ENCODE data around the gene ATG4B.
"Not testable (repeated sequence)": the region's sequence is repeated elsewhere in the genome, so short reads cannot be mapped to it uniquely, and the experiment has no call there.

Gene ATG4B

DNA sequence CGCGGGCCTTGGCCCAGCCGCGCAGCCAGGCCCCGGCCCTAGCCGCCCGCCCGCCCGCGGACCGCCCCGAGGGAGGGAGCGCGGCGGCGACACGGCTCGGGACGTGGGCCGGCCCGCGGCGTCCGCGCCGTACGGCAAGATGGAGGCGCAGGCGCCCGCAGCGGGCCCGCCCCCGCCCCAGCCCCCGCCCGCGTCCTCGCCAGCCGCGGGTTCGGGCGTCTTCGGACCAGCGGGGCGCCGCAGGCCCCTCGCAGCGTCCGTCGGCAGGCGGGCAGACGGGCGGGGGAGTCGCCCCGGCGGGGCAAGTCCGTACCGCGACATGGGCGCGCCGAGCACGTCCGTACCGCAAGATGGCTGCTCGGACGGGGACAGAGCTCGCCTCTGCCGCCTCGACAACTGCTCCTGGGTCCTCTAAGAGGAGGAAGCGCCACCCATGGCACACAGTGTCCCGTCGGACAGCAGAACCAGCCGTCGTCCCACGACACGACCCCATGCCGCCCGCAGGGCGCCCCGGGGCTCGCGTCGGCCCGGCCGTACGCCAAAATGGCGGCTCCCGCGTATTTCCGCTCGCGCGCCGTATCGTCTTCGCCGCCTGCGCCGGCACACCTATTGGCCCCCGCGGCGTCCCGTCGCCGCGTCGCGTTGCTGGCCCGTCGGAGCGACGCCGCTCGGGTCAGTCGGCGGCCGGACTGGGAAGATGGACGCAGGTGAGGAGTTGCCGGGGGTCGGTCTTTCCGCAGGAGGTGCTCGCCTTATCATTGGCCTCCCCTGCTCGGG is at the start of gene ATG4B, which contains the start of gene THAP4:
Gene ATG4B, plus strand, starts transcription at position 676 of the 777 bp plus-strand sequence. Its CDS starts 22 bp downstream, at position 698.
Gene THAP4, minus strand, starts transcription at position 141 of the 777 bp plus-strand sequence. CDS start 141 bp downstream, outside the sequence.
- DNase-seq, result peak; percentile 79

- not testable (repeated sequence) for DNase-seq
These were observed 47.6 kb upstream of the ATG4B start for GRCh38 chr2:241589863-241590262.

GRCh38 chr2:241590496-241591455 is 46.7 kb upstream of the ATG4B start:
- DNase-seq, result not testable (repeated sequence)

DNA sequence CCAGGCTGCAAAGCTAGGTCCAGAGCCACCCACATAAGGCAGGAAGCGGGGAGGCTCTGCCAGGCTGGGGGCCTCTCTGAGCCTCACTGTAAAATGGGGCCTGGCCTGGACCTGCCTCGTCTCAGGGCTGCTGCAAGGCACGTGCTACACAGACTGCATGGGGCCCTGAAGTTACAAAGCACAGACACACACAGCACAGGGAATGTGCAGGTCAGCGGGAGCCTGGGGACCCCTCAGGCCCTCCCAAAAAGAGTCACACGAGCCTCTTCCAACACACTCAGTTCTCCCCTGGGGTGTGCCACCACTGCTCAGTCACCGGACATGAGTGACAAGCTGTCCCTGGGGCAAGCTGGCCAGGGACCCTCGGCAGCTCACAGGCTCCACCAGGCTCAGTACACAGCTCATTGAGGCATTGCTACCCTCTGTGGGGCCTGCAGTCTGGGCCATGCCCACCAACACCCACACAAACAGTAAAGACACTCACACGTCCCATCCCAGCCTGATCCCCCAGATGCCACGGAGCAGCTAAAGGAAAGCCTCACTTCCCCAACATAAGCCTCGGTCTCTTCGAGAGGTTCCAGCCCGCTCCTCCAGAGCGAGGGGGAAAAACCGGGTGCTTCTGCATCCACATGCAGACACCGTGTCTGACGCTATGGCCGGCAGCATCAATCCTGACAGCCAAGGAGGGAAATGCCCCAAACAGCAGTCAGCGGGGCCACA is 45.2 kb upstream of the ATG4B start:
- DNase-seq, result no peak

GRCh38 chr2:241593271-241593670 is 44.2 kb upstream of the ATG4B start:
- DNase-seq, result no peak

- no peak for DNase-seq
These were observed 41.8 kb upstream of the ATG4B start for GRCh38 chr2:241595600-241596140.

GRCh38 chr2:241597561-241597960 is 39.9 kb upstream of the ATG4B start:
- no peak for DNase-seq

GRCh38 chr2:241598061-241598460 is 39.4 kb upstream of the ATG4B start:
- no peak for DNase-seq

GRCh38 chr2:241598487-241598886 is 39.0 kb upstream of the ATG4B start:
- peak; percentile 21 for DNase-seq

DNA sequence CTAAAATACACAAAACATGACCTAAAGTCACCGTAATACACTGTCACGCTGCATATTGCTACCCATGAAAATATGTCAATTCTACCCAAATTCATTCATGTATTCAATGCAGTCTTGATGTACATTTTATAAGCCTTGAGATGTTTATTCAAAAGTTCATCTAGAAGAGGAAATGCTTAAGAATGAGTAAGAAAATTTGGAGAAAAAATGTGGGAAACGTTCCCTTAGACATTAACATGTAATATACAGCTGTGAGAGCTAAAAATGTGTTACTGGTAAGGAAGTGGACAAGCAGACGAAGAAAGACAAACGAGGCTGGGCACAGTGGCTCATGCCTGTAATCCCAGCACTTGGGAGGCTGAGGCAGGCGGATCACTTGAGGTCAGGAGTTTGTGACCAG is 37.9 kb upstream of the ATG4B start:
- no peak for DNase-seq

GRCh38 chr2:241601841-241602240 is 35.7 kb upstream of the ATG4B start:
- DNase-seq, result no peak

GRCh38 chr2:241602720-241603119 is 34.8 kb upstream of the ATG4B start:
- DNase-seq, result no peak

- no peak for DNase-seq
These were observed 33.8 kb upstream of the ATG4B start for GRCh38 chr2:241603686-241604085.

DNA sequence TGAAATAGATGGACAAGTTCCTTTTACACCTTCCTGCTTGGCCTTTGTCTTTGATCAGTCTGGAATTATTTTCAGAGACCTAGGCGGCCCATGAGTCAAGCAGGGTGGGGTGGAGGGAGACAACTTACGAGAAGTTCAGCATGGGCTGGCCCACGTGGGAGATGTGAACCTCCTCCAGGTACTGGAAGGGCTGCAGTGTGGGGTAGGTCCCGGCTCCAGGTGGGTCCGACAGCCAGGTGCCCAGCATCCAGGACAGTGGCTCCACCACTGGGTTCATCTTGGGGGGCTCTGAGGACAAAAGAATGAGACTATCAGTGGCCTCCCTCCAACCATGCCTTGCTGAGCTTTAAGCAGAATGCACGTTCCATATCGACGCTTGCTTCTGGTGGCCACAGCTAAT is 31.3 kb upstream of the ATG4B start:
- no peak for DNase-seq

GRCh38 chr2:241607162-241607885 is 30.2 kb upstream of the ATG4B start:
- DNase-seq, result no peak

DNA sequence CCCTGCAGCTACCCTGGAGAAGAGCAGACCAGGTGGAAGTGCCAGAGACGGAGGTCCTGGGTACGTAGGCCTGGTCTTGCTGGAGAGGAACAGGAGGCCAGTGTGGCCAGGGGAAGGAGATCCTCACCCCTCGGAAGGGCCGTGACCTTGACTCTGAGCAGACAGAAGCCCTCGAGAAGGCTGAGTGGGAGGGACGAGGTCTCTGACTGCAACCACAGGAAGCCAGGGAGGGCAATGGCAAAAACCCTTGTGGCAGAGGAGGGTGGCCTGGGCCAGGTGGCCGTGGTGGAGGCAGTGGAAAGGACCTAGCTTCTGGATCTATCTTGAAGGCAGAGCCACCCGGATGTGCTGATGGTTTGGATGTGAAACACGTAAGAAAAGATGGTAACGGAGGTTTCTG is 28.6 kb upstream of the ATG4B start:
- no peak for DNase-seq

DNA sequence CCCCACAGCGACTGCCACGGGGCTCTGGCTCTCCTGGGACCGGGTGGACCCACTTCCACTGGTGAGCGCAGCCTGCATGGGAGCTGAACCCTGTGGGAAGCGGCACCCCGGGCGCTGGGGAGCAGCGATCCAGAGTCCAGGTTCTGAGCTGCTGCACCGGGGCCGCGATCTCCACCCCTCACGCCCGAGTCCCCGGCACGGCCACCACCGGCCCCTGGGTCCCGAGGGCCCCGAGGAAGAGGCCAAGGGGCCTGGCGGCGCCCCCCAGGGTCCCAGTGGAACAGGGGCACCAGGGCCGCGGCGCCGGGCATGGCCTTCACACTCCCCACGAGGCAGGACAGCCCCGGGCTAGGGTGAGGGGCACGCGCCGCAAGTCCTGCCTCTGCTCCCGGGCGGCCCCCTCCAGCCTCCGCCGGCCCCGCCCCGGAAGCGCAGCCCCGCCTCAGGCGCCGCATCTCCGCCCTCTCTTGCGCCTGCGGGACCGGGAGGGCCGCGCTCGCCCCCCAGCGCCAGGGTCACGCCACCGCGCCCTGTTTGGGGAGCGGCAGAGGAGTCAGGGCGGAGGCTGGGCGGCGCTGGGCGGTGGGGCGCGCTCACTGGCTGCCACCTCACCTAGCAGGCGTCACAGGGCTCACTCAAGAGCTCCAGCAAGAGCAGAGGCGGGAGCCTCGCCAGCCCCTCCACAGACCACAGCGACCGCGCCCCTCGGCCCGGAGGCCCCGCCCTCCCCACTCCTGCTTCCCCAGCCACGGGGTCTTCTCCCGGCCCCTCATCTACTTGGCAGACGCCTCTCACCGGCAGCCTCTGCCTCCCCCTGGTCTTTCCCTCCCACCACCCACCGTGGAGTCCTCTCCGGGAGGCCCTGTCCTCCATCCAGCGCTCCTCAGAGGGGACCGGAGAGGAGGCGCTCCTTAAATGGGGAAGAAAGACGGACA is 27.4 kb upstream of the ATG4B start:
- DNase-seq, result peak; percentile 93

DNA sequence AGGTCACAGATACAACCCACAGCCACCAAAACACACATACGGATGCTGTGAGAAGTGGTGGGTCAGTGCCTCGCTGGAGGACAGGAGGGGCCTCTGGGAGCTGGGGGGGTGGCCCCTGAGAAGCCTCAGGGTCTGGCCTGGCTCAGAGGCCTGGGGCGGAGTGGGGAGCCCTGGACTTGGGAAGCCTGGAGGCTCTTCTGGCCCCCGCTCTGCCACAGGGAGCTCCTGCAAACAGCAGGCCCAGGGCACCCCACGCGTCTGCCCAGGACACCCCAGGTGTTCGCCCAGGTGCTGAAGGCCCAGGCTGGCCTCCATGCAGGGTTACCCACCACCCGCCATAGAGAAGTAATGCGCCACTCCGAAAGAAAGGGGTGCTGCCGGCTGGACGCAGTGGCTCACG is 26.4 kb upstream of the ATG4B start:
- DNase-seq, result no peak

DNA sequence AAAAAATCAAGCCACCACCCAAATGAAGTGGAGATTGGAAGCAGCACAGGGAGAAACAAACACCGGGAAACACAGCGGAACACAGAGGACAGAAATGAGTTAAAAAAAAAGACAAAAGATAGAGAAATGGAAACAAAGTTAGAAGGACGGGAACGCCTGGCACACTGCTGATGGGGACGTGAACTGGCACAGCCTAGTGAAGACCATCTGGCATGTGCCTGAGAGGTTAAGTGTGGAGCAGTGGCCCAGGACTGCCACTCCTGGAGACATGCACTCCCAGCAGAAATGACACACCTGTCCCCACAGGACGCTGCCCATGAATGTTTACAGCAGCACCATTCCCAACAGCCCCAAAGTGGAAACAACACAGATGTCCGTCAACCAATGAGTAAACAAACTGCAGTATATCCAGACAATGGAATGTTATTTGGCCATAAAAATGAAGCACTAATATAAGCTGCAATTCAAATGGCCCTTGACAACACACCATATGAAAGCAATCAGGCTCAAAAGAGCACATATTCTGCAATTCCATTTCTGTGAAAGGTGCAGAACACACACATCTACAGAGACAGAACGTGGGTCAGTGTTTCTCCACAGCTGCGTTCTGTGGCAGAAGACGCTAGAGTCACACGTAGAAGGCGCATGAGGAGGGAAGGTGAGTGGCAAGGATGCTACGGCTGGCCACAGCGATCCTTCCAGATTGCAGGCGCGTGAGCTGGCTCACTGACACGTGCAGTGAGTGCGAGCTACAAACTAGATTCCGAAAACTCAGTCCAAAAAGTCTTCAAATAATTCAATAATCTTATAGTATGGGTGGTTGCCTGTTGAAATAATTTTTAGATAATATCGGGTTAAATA is 25.1 kb upstream of the ATG4B start:
- no peak for DNase-seq
